Tibial nerve (tissue), 4 donors: ENCODE data around the gene SETX. TPM values are rescaled to one million over a fixed set of nuclear protein-coding genes. Genes with fewer than 3 reads are reported as not detected.

Experiments
- DNase-seq, 2 donors: peaks; one replicate each; pipeline ENCODE4 v3.0.0-alpha.2; 2019; ENCODE audit warnings: low spot score in 2 of 2
- H3K27ac ChIP-seq, 4 donors: fragments of 200-600 bp; sonication (generic) in 3 of 4; one replicate each; pipeline ENCODE4 v1.5.1; 2017 to 2019; ENCODE audit warnings: mild to moderate bottlenecking in 1 of 4
- H3K27me3 ChIP-seq, 2 donors: fragments of 200-600 bp; sonication (generic) in 1 of 2; one replicate each; pipeline versions ENCODE4 v1.5.1 to v1.6.0; 2017 to 2019
- H3K36me3 ChIP-seq, 3 donors: fragments of 200-600 bp; sonication (generic); one replicate each; pipeline ENCODE4 v1.5.1; 2018 to 2019
- H3K4me1 ChIP-seq, 4 donors: fragments of 200-600 bp; sonication (generic) in 3 of 4; one replicate each; pipeline ENCODE4 v1.5.1; 2017 to 2019
- H3K4me3 ChIP-seq, 4 donors: fragments of 200-600 bp; sonication (generic) in 3 of 4; one replicate each; pipeline ENCODE4 v1.5.1; 2017 to 2019; ENCODE audit warnings: mild to moderate bottlenecking in 1 of 4, moderate library complexity in 1 of 4
- H3K9me3 ChIP-seq, 4 donors: fragments of 200-600 bp; sonication (generic) in 3 of 4; one replicate each; pipeline ENCODE4 v1.5.1; 2017 to 2019
- EP300 ChIP-seq, 2 donors: sonication (generic); formaldehyde crosslinking; IDR thresholded peaks; one replicate each; pipeline ENCODE4 v1.6.1; 2017; ENCODE audit warnings: antibody characterized with exemption in 2 of 2, mild to moderate bottlenecking in 1 of 2
- POLR2A ChIP-seq, 2 donors: fragments of 450-650 bp; IDR thresholded peaks; one replicate each; pipeline ENCODE4 v1.6.1; 2017; ENCODE audit warnings: antibody characterized with exemption in 2 of 2, mild to moderate bottlenecking in 2 of 2, moderate library complexity in 2 of 2
- WGBS, 2 donors: methylation state at CpG; one replicate each; pipeline ENCODE4 v1.1.5; 2018; 5-methylcytosine and 5-hydroxymethylcytosine counted together
- total RNA-seq, 4 donors: library from RNA; depleted of rRNA; stranded (reverse); fragments of >200 nt; gene quantifications; one replicate each; pipeline ENCODE4 v1.1.0, GENCODE V29; 2016
- TF ChIP-seq, protein P1 (sequence below), 5 experiments: fragments of 200-600 bp in 3 of 5; fragments of 450-650 bp in 2 of 5; sonication (generic) in 3 of 5; IDR thresholded peaks; one replicate each; pipeline ENCODE4 v1.5.1; 2016 to 2019; ENCODE audit warnings: antibody characterized with exemption in 5 of 5, mild to moderate bottlenecking in 3 of 5, moderate library complexity in 2 of 5

Gene SETX
- total RNA-seq, 4 donors from 2014 or later: 64.0 to 73.9 (median 65.1) TPM

DNA sequence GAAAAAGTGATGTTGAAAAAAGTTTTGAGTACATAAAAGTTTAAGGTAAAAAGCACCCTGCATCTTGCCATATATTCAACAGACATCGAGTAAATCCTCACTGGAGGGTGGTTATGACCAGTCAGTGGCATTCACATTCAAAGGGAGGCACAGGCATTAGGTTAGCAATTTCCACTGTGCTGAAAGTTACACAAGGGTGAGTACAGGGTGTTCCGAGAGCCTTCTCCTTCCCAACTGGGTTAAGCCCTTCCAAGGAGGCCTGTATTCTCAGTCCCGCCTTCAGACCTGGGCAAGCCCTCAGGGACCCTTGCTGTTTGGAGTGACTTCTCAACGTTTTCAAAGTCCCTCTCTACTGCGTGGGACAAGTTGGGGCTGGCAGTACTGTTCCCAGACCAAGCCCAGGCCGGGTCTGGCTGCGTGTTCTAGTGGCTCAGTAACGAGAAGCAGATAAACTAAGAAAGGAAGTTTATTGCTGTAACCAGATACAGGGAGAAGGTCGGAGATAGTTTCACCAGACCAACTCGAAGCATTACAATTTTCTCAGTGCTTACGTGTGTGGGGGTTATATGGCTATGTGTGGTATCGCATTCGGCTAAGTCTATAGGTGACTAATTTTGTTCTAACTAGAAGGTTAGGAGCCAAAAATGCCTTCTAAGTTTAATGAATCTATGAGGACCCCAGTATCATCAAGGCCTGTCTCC is 13.0 kb upstream of the SETX start:
- 57% methylated on average over 13 of the region's 13 CpGs for WGBS, 2 donors
- Histone ChIP-seq H3K9me3 (no peaks in the 10 kb centered on the region), H3K27ac (no peak overlapping the region), H3K27me3 (no peaks in the 10 kb centered on the region), H3K36me3 (peaks cover 0 to 4% (median 0%) of the 10 kb centered on the region in 3 donors), H3K4me1 (no peaks in the 10 kb centered on the region), H3K4me3 (no peak overlapping the region)
- no peak for DNase-seq
- TF ChIP-seq POLR2A (IDR thresholded peaks at IDR 0.05) (no peak), EP300 (IDR thresholded peaks at IDR 0.05) (no peak)
- TF ChIP-seq, protein P1, sequence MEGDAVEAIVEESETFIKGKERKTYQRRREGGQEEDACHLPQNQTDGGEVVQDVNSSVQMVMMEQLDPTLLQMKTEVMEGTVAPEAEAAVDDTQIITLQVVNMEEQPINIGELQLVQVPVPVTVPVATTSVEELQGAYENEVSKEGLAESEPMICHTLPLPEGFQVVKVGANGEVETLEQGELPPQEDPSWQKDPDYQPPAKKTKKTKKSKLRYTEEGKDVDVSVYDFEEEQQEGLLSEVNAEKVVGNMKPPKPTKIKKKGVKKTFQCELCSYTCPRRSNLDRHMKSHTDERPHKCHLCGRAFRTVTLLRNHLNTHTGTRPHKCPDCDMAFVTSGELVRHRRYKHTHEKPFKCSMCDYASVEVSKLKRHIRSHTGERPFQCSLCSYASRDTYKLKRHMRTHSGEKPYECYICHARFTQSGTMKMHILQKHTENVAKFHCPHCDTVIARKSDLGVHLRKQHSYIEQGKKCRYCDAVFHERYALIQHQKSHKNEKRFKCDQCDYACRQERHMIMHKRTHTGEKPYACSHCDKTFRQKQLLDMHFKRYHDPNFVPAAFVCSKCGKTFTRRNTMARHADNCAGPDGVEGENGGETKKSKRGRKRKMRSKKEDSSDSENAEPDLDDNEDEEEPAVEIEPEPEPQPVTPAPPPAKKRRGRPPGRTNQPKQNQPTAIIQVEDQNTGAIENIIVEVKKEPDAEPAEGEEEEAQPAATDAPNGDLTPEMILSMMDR (IDR thresholded peaks at IDR 0.05): no peak

DNA sequence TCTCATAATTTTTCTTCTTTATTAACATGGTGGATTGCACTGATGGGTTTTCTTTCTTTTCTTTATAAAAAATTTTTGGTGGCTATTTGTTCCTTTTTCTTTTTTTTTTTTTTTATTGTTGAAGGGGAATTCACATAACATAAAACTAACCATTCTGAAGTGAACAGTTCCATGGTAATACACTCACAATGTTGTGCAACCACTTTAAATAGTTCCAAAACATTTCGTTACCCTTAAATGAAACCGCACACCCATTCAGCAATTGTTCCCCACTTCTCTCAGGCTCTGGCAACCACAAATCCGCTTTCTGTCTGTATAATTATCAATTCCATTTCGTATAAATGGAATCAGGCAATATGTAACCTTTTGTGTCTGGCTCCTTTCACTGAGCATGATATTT is 11.7 kb upstream of the SETX start:
- Histone ChIP-seq H3K9me3 (no peaks in the 10 kb centered on the region), H3K4me1 (no peaks in the 10 kb centered on the region), H3K27ac (no peak overlapping the region), H3K27me3 (no peaks in the 10 kb centered on the region), H3K4me3 (no peak overlapping the region), H3K36me3 (peaks cover 0 to 4% (median 0%) of the 10 kb centered on the region in 3 donors)
- DNase-seq: no peak
- WGBS, 2 donors: 74 to 76% methylated on average over 4 of the region's 4 CpGs
- TF ChIP-seq POLR2A (IDR thresholded peaks at IDR 0.05): no peak
- TF ChIP-seq, protein P1 (IDR thresholded peaks at IDR 0.05): no peak
- TF ChIP-seq EP300 (IDR thresholded peaks at IDR 0.05): no peak

DNA sequence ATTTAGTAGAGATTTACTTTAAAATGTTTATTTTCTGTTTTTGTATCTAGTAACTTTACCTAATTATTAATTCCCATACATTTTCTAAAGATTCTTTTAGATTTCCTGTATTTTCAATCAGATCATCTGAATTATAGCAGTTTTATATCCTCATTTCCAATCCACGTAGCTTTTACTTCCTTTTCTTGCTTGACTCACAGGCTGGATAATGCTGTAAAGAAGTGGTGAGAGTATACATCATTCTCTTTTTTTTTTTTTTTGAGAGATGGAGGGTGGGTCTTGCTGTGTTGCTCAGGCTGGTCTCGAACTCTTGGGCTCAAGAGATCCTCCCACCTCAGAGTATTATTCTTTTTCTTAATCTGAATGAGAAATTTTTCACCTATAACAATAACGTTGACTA is 11.2 kb upstream of the SETX start:
- DNase-seq: no peak
- no peak for TF ChIP-seq EP300 (IDR thresholded peaks at IDR 0.05)
- TF ChIP-seq, protein P1 (IDR thresholded peaks at IDR 0.05): no peak
- TF ChIP-seq POLR2A (IDR thresholded peaks at IDR 0.05): no peak
- Histone ChIP-seq H3K4me1 (no peaks in the 10 kb centered on the region), H3K36me3 (peaks cover 0 to under 1% (median 0%) of the 10 kb centered on the region in 3 donors), H3K9me3 (no peaks in the 10 kb centered on the region), H3K27me3 (no peaks in the 10 kb centered on the region), H3K4me3 (no peak overlapping the region), H3K27ac (no peak overlapping the region)
- 65 to 77% methylated on average over 3 of the region's 3 CpGs for WGBS, 2 donors

DNA sequence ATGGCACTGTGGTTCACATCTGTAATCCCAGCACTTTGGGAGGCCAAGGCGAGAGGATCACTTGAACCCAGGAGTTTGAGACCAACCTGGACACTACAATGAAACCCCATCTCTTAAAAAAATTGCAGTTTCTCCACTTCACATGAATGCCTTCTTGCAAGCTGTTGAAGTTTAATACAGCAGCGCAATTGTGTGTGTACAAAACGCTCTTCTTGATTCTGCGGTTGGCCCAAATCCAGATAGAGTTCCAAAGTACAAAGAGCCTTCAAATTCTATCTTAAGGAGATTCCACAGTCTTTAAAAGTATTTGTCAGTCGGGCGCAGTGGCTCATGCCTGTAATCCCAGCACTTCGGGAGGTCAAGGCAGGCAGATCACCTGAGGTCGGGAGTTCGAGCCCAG is 9.3 kb upstream of the SETX start:
- Histone ChIP-seq H3K4me1 (no peaks in the 10 kb centered on the region), H3K36me3 (no peaks in the 10 kb centered on the region), H3K27me3 (no peaks in the 10 kb centered on the region), H3K9me3 (no peaks in the 10 kb centered on the region), H3K4me3 (no peak overlapping the region), H3K27ac (no peak overlapping the region)
- TF ChIP-seq POLR2A (IDR thresholded peaks at IDR 0.05) (no peak), EP300 (IDR thresholded peaks at IDR 0.05) (no peak)
- TF ChIP-seq, protein P1 (IDR thresholded peaks at IDR 0.05): no peak
- no peak for DNase-seq
- WGBS, 2 donors: 72 to 88% methylated on average over 9 of the region's 9 CpGs

DNA sequence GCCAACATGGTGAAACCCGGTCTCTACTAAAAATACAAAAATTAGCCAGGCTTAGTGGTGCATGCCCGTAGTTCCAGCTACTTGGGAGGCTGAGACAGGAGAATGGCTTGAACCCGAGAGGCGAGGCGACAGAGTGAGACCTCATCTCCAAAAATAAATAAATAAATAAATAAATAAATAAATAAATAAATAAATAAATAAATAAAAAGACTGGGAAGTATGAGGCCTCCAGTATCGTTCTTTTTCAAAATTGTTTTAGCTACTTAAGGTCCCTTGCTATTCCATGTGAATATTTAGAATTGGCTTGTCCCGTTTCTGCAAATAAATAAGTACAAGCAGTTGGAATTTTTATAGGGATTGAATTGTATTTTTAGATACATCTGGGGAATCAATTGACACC is 3.0 kb upstream of the SETX start:
- Histone ChIP-seq H3K27ac (no peak overlapping the region), H3K27me3 (no peaks in the 10 kb centered on the region), H3K4me3 (no peak overlapping the region), H3K9me3 (no peaks in the 10 kb centered on the region), H3K4me1 (peaks cover 0 to 15% (median 13%) of the 10 kb centered on the region in 4 donors), H3K36me3 (peaks cover 0 to 6% (median 0%) of the 10 kb centered on the region in 3 donors)
- no peak for DNase-seq
- WGBS, 2 donors: 85 to 89% methylated on average over 7 of the region's 7 CpGs
- TF ChIP-seq EP300 (IDR thresholded peaks at IDR 0.05) (no peak), POLR2A (IDR thresholded peaks at IDR 0.05) (no peak)
- TF ChIP-seq, protein P1 (IDR thresholded peaks at IDR 0.05): no peak
